K562 (cell line): ENCODE results near the gene LRRC75A.

Experiments
- CBX3 ChIP-seq, 2 experiments: IDR thresholded peaks; 1 replicate in 1 of 2; 2 replicates in 1 of 2; pipeline ENCODE4 v1.6.1; 2012; ENCODE audit warnings: inconsistent platforms in 2 of 2, low read length in 2 of 2, borderline replicate concordance in 1 of 2, control low read depth in 1 of 2
- CREB1 ChIP-seq, 2 experiments: sonication (generic) in 1 of 2; formaldehyde crosslinking in 1 of 2; IDR thresholded peaks; 2 replicates each; pipeline versions ENCODE4 v1.6.1 to v1.8.0; 2012 to 2022; ENCODE audit warnings: inconsistent platforms in 1 of 2, mild to moderate bottlenecking in 1 of 2, missing genetic modification reagents in 1 of 2, moderate library complexity in 1 of 2
- CTCF ChIP-seq, 3 experiments: IDR thresholded peaks in 2 of 3; conservative IDR thresholded peaks in 1 of 3; 2 replicates each; pipeline ENCODE4 v1.5.1; 2011 to 2012; ENCODE audit warnings: low read length in 3 of 3, mild to moderate bottlenecking in 3 of 3, control low read depth in 2 of 3, improper control_type of control experiment in 1 of 3, inconsistent platforms in 1 of 3, low read depth in 1 of 3, mixed read lengths in 1 of 3, moderate library complexity in 1 of 3; ENCODE audit not compliant: insufficient read depth in 2 of 3
- EHMT2 ChIP-seq: fragments of 450-650 bp; IDR thresholded peaks from 2 replicates; pipeline ENCODE4 v1.6.1; 2018; ENCODE audit warnings: antibody characterized with exemption
- EP300 ChIP-seq: IDR thresholded peaks from 2 replicates; pipeline ENCODE4 v1.6.1; 2012; ENCODE audit warnings: low read length, improper control_type of control experiment
- FOXK2 ChIP-seq, 2 experiments: fragments of 450-650 bp; IDR thresholded peaks in 1 of 2; conservative IDR thresholded peaks in 1 of 2; 2 replicates each; pipeline ENCODE4 v1.6.1; 2016; ENCODE audit warnings: low read depth in 2 of 2, mild to moderate bottlenecking in 1 of 2
- HDAC2 ChIP-seq: fragments of 450-650 bp; IDR thresholded peaks from 2 replicates; pipeline ENCODE4 v1.6.1; 2016; ENCODE audit warnings: mild to moderate bottlenecking
- MYNN ChIP-seq, 2 experiments: sonication (generic); formaldehyde crosslinking in 1 of 2; IDR thresholded peaks; 2 replicates each; pipeline versions ENCODE4 v1.5.0 to v1.6.1; 2016 to 2020; ENCODE audit warnings: antibody characterized with exemption in 1 of 2, missing genetic modification reagents in 1 of 2
- SRF ChIP-seq, 2 experiments: fragments of 250-450, 450-650 bp in 1 of 2; sonication (Bioruptor Pico) in 1 of 2; sonication (generic) in 1 of 2; formaldehyde crosslinking; IDR thresholded peaks; 2 replicates each; pipeline versions ENCODE4 v1.5.0 to v1.5.1; 2020 to 2022; ENCODE audit warnings: mild to moderate bottlenecking in 1 of 2, missing genetic modification reagents in 1 of 2
- USF1 ChIP-seq: sonication (generic); formaldehyde crosslinking; IDR thresholded peaks from 2 replicates; pipeline ENCODE4 v1.9.0; 2022; ENCODE audit warnings: mild to moderate bottlenecking, missing genetic modification reagents
- TF ChIP-seq, protein P1 (sequence below): fragments of 450-650 bp; conservative IDR thresholded peaks from 2 replicates; pipeline ENCODE4 v1.6.1; 2016; ENCODE audit warnings: missing genetic modification characterization, low read depth, mild to moderate bottlenecking, control low read depth, missing compliant biosample characterization

GRCh38 chr17:16415031-16415924, 76.7 kb downstream of the LRRC75A start, which contains the start of gene TRPV2:
- TF ChIP-seq SRF (CRISPR knock-in tag; IDR thresholded peaks at IDR 0.05) (0 out of 4 replicates have a peak, but pooled peaks of 1 of the 2 experiments have one; percentile 10), CBX3 (IDR thresholded peaks at IDR 0.05; ENCODE audit: borderline replicate concordance in 1 of 2, low read length in 2 of 2) (no peak), MYNN (IDR thresholded peaks at IDR 0.05) (no peak), MYNN (CRISPR knock-in tag; IDR thresholded peaks at IDR 0.05) (no peak), HDAC2 (no peak), CREB1 (IDR thresholded peaks at IDR 0.05) (no peak), CREB1 (CRISPR knock-in tag; IDR thresholded peaks at IDR 0.05) (no peak), FOXK2 (conservative IDR thresholded peaks at IDR 0.05 in 1 of 2, IDR thresholded peaks at IDR 0.05 in 1 of 2; ENCODE audit: low read depth in 2 of 2) (no peak), CTCF (IDR thresholded peaks at IDR 0.05 in 2 of 3, conservative IDR thresholded peaks at IDR 0.05 in 1 of 3; ENCODE audit: insufficient read depth in 2 of 3, low read depth in 1 of 3, low read length in 3 of 3) (peak; percentile 78 to 88 (median 83)), EP300 (no peak), USF1 (peak; percentile 21; the same call in 1 of the 2 replicates), EHMT2 (no peak)
- TF ChIP-seq, protein P1, sequence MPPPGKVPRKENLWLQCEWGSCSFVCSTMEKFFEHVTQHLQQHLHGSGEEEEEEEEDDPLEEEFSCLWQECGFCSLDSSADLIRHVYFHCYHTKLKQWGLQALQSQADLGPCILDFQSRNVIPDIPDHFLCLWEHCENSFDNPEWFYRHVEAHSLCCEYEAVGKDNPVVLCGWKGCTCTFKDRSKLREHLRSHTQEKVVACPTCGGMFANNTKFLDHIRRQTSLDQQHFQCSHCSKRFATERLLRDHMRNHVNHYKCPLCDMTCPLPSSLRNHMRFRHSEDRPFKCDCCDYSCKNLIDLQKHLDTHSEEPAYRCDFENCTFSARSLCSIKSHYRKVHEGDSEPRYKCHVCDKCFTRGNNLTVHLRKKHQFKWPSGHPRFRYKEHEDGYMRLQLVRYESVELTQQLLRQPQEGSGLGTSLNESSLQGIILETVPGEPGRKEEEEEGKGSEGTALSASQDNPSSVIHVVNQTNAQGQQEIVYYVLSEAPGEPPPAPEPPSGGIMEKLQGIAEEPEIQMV, result no peak
